ENCODE data around the gene PITX3. TPM values are rescaled to one million over a fixed set of nuclear protein-coding genes. Genes with fewer than 3 reads are reported as not detected.
A peak's percentile ranks its signal among the peaks of the same experiment; 100 is the strongest.

The PITX3 gene
- polyA plus RNA-seq, 3 donors = not detected

- no peaks in the 10 kb centered on the region for H3K27me3 Mint-ChIP-seq (ENCODE audit: low read depth in 3 of 3)
- Histone ChIP-seq H3K27me3 (ENCODE audit: control insufficient read depth in 2 of 2, insufficient read depth in 2 of 2, low read length in 2 of 2) (no peaks in the 10 kb centered on the region), H3K9ac (ENCODE audit: insufficient read depth, low read length, poor library complexity, severe bottlenecking) (no peak overlapping the region), H3K4me2 (replicated peaks; ENCODE audit: extremely low read depth, low read length, poor library complexity, severe bottlenecking) (no peak overlapping the region), H3K79me2 (ENCODE audit: insufficient read depth, low read length) (peaks cover 64% of the 10 kb centered on the region), H4K20me1 (ENCODE audit: insufficient read depth, low read length) (peaks cover 93% of the 10 kb centered on the region), H3K9me3 (replicated peaks in 1 of 2; ENCODE audit: control insufficient read depth in 1 of 2, insufficient read depth in 1 of 2, low read length in 2 of 2) (no peaks in the 10 kb centered on the region), H3K36me3 (replicated peaks in 1 of 2; ENCODE audit: control insufficient read depth in 1 of 2, insufficient read depth in 2 of 2, low read length in 2 of 2) (peaks cover 11 to 74% of the 10 kb centered on the region in 2 donors), H3K4me1 (ENCODE audit: control insufficient read depth in 1 of 2, insufficient read depth in 2 of 2, low read length in 2 of 2) (no peaks in the 10 kb centered on the region), H2AFZ (ENCODE audit: insufficient read depth, low read depth, low read length, poor library complexity, severe bottlenecking) (no peak overlapping the region), H3K27ac (ENCODE audit: low read depth in 1 of 2, low read length in 2 of 2) (no peak overlapping the region), H3K4me3 (replicated peaks in 1 of 3; ENCODE audit: low read depth in 2 of 3, low read length in 3 of 3) (no peak overlapping the region)
- no peaks in the 10 kb centered on the region for H3K9me3 Mint-ChIP-seq
- H3K27ac Mint-ChIP-seq = peak overlapping the region in 1 of 7 donors; percentile 25
- H3K36me3 Mint-ChIP-seq = peaks cover 34 to 60% of the 10 kb centered on the region in 2 donors
- no peak for DNase-seq
- intact Hi-C loops (cut with micrococcal nuclease) = no loop called here
- no peak overlapping the region for H3K4me3 Mint-ChIP-seq
- TF ChIP-seq, protein P1, sequence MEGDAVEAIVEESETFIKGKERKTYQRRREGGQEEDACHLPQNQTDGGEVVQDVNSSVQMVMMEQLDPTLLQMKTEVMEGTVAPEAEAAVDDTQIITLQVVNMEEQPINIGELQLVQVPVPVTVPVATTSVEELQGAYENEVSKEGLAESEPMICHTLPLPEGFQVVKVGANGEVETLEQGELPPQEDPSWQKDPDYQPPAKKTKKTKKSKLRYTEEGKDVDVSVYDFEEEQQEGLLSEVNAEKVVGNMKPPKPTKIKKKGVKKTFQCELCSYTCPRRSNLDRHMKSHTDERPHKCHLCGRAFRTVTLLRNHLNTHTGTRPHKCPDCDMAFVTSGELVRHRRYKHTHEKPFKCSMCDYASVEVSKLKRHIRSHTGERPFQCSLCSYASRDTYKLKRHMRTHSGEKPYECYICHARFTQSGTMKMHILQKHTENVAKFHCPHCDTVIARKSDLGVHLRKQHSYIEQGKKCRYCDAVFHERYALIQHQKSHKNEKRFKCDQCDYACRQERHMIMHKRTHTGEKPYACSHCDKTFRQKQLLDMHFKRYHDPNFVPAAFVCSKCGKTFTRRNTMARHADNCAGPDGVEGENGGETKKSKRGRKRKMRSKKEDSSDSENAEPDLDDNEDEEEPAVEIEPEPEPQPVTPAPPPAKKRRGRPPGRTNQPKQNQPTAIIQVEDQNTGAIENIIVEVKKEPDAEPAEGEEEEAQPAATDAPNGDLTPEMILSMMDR (IDR thresholded peaks at IDR 0.05) = no peak
- H3K4me1 Mint-ChIP-seq = peaks cover 4% of the 10 kb centered on the region
Observed at GRCh38 chr10:102287538-102287937, 46.2 kb upstream of the PITX3 start.

GRCh38 chr10:102286216-102286615, 44.9 kb upstream of the PITX3 start:
- DNase-seq = no peak
- Histone ChIP-seq H2AFZ (ENCODE audit: insufficient read depth, low read depth, low read length, poor library complexity, severe bottlenecking) (no peak overlapping the region), H3K27ac (ENCODE audit: low read depth in 1 of 2, low read length in 2 of 2) (no peak overlapping the region), H3K4me2 (replicated peaks; ENCODE audit: extremely low read depth, low read length, poor library complexity, severe bottlenecking) (no peak overlapping the region), H4K20me1 (ENCODE audit: insufficient read depth, low read length) (peaks cover 87% of the 10 kb centered on the region), H3K36me3 (replicated peaks in 1 of 2; ENCODE audit: control insufficient read depth in 1 of 2, insufficient read depth in 2 of 2, low read length in 2 of 2) (peaks cover 11 to 73% of the 10 kb centered on the region in 2 donors), H3K9me3 (replicated peaks in 1 of 2; ENCODE audit: control insufficient read depth in 1 of 2, insufficient read depth in 1 of 2, low read length in 2 of 2) (no peaks in the 10 kb centered on the region), H3K9ac (ENCODE audit: insufficient read depth, low read length, poor library complexity, severe bottlenecking) (no peak overlapping the region), H3K79me2 (ENCODE audit: insufficient read depth, low read length) (peaks cover 63% of the 10 kb centered on the region), H3K4me1 (ENCODE audit: control insufficient read depth in 1 of 2, insufficient read depth in 2 of 2, low read length in 2 of 2) (no peaks in the 10 kb centered on the region), H3K4me3 (replicated peaks in 1 of 3; ENCODE audit: low read depth in 2 of 3, low read length in 3 of 3) (no peak overlapping the region), H3K27me3 (ENCODE audit: control insufficient read depth in 2 of 2, insufficient read depth in 2 of 2, low read length in 2 of 2) (no peaks in the 10 kb centered on the region)
- Mint-ChIP-seq H3K4me3 (no peak overlapping the region), H3K36me3 (peaks cover 35 to 57% of the 10 kb centered on the region in 2 donors), H3K27ac (no peak overlapping the region), H3K9me3 (no peaks in the 10 kb centered on the region), H3K4me1 (peaks cover 4% of the 10 kb centered on the region), H3K27me3 (ENCODE audit: low read depth in 3 of 3) (no peaks in the 10 kb centered on the region)
- intact Hi-C loops (cut with micrococcal nuclease) = no loop called here
- 100% methylated on average over 1 of the region's 2 CpGs for WGBS (ENCODE audit: insufficient coverage)
- TF ChIP-seq, protein P1 (IDR thresholded peaks at IDR 0.05) = no peak

Data from CD14-positive monocyte (primary cell).